ENCODE measurements around the gene ENO3. TPM values are rescaled to one million over a fixed set of nuclear protein-coding genes. Genes with fewer than 3 reads are reported as not detected.
A peak's percentile ranks its signal among the peaks of the same experiment; 100 is the strongest.

Gene ENO3
- total and polyA plus RNA-seq, 10 of the 15 experiments (the other 5 are each of a cell fraction or from before 2014, with no cell fraction given) = 6.8 to 28.4 (median 17.0) TPM

- H3K27ac ChIP-seq (ENCODE audit: control insufficient read depth, insufficient read depth) = peak within 1 kb of the TSS; percentile 90
- peak within 1 kb of the TSS; percentile 99 for H3K4me2 ChIP-seq (ENCODE audit: control insufficient read depth, insufficient read depth)
- ATAC-seq (peak; percentile 92), DNase-seq (ENCODE audit: low read depth, low spot score) (no peak), FAIRE-seq (no peak)
- H3K9me3 ChIP-seq (replicated peaks; ENCODE audit: control insufficient read depth, insufficient read depth, low read length) = no peaks in the 10 kb centered on the region
- intact Hi-C loops (cut with micrococcal nuclease; ENCODE audit: unreplicated experiment) (no loop called here), in situ Hi-C loops (cut with MboI) (no loop called here)
- H4K20me1 ChIP-seq (ENCODE audit: control insufficient read depth, insufficient read depth) = no peaks in the 10 kb centered on the region
- RAD21 ChIA-PET (ENCODE audit: unreplicated experiment) = interaction anchor here (0.6 to 3.7 kb wide), 12 partner anchors 11 to 251 kb away, joined by 3 to 15 read pairs (median 4); partner anchors contain the start of genes INCA1, KIF1C and SPAG7
- H2AFZ ChIP-seq (ENCODE audit: control insufficient read depth, low read depth, low read length) = peak within 1 kb of the TSS; percentile 90
- CTCF ChIA-PET = interaction anchor here (0.6 to 2.5 kb wide), 18 partner anchors 10 to 78 kb away, joined by 3 to 19 read pairs (median 4); partner anchors contain the start of gene SPAG7
- peak within 1 kb of the TSS; percentile 96 for H3K9ac ChIP-seq (ENCODE audit: control insufficient read depth, insufficient read depth, low read length)
- under 1% methylated on average over 69 of the region's 78 CpGs for WGBS (ENCODE audit: insufficient coverage, insufficient replicate concordance, low lambda C conversion rate, missing lambda C conversion rate)
- TSS peak; percentile 63 for BruUV-seq (replicated peaks)
- no peaks in the 10 kb centered on the region for H3K27me3 ChIP-seq (replicated peaks in 1 of 2; ENCODE audit: control insufficient read depth in 2 of 2, insufficient read depth in 2 of 2, low read length in 1 of 2)
- SMC1A ChIA-PET (ENCODE audit: uncharacterized antibody, unreplicated experiment) = interaction anchor here (0.8 to 2.8 kb wide), 8 partner anchors 10 to 75 kb away, joined by 3 to 13 read pairs (median 6); partner anchors contain the start of genes INCA1, KIF1C, RNF167 and SLC25A11
- peaks cover 0 to 4% of the 10 kb centered on the region in 2 experiments; a peak in 1 of 4 replicates for H3K36me3 ChIP-seq (ENCODE audit: control insufficient read depth in 2 of 2, insufficient read depth in 2 of 2, low read length in 1 of 2)
- H3K79me2 ChIP-seq (ENCODE audit: control insufficient read depth, insufficient read depth, low read length) = peaks cover 25% of the 10 kb centered on the region
- H3K4me3 ChIP-seq = peak within 1 kb of the TSS; percentile 74
- POLR2A ChIA-PET = interaction anchor here (1.1 to 2.3 kb wide), 8 partner anchors 11 to 78 kb away, joined by 3 to 22 read pairs (median 4); partner anchors contain the start of genes INCA1, KIF1C, RNF167 and SLC25A11
- peaks cover 19% of the 10 kb centered on the region for H3K4me1 ChIP-seq (ENCODE audit: control insufficient read depth, insufficient read depth, low read length)
- 0 out of 2 replicates have a peak, but pooled peaks have one; percentile 65 for TF ChIP-seq SMAD5 (IDR thresholded peaks at IDR 0.05; ENCODE audit: low read depth)
- peak; percentile 23; the same call in 1 of the 2 replicates for TF ChIP-seq SMC3 (IDR thresholded peaks at IDR 0.05; ENCODE audit: borderline replicate concordance, low read length)
- peak; percentile 46; the same call in 1 of the 2 replicates for TF ChIP-seq SIN3A (IDR thresholded peaks at IDR 0.05; ENCODE audit: low read depth, low read length)
- no peak for TF ChIP-seq YBX1 (IDR thresholded peaks at IDR 0.05)
- peak; percentile 31; the same call in 1 of the 2 replicates for TF ChIP-seq IRF4 (IDR thresholded peaks at IDR 0.05; ENCODE audit: low read depth, low read length)
- TF ChIP-seq MTA2 (IDR thresholded peaks at IDR 0.05; ENCODE audit: low read depth) = no peak
- TF ChIP-seq TAF1 (IDR thresholded peaks at IDR 0.05; ENCODE audit: borderline replicate concordance, low read depth, low read length) = peak; percentile 62; the same call in 1 of the 2 replicates
- peak; percentile 27; the same call in 1 of the 2 replicates for TF ChIP-seq ZNF687 (IDR thresholded peaks at IDR 0.05)
- TF ChIP-seq ZNF207 (IDR thresholded peaks at IDR 0.05; ENCODE audit: borderline replicate concordance) = peak; percentile 17; the same call in 1 of the 2 replicates
- TF ChIP-seq EGR1 (IDR thresholded peaks at IDR 0.05; ENCODE audit: borderline replicate concordance in 1 of 2, low read depth in 2 of 2, low read length in 2 of 2) = peak; percentile 48 to 88
- peak; percentile 87; the same call in 1 of the 2 replicates for TF ChIP-seq DPF2 (IDR thresholded peaks at IDR 0.05)
- TF ChIP-seq SRF (IDR thresholded peaks at IDR 0.05; ENCODE audit: low read depth in 2 of 2, low read length in 2 of 2) = peak; percentile 82 to 91
- TF ChIP-seq TCF7 (IDR thresholded peaks at IDR 0.05; ENCODE audit: borderline replicate concordance) = no peak
- peak; percentile 97; the same call in 1 of the 2 replicates for TF ChIP-seq GATAD2B (conservative IDR thresholded peaks at IDR 0.05; ENCODE audit: low read depth)
- TF ChIP-seq MXI1 (IDR thresholded peaks at IDR 0.05; ENCODE audit: low read depth, low read length) = peak; percentile 92
- TF ChIP-seq USF2 (IDR thresholded peaks at IDR 0.05; ENCODE audit: borderline replicate concordance, low read depth, low read length) = no peak
Measured at GRCh38 chr17:4986951-4987766, 36.2 kb downstream of the ENO3 start, which contains the start of gene CAMTA2. Gene CAMTA2 (minus strand): TSS chr17:4987675. CDS start chr17:4986222, 1,453 bp downstream.
